HG02884 (cell line): ENCODE data around the gene TUBB4B.
"Not testable (repeated sequence)": the region's sequence is repeated elsewhere in the genome, so short reads cannot be mapped to it uniquely, and the experiment has no call there.

Experiments used
- ATAC-seq: cut with Tn5 transposase; IDR thresholded peaks from one replicate; pipeline ENCODE4 v1.9.1; 2021; ENCODE audit warnings: mild to moderate bottlenecking, moderate library complexity; ENCODE audit not compliant: unreplicated experiment

TUBB4B gene

GRCh38 chr9:137251490-137252268 lies 10.6 kb downstream of the TUBB4B start:
- no peak for ATAC-seq

DNA sequence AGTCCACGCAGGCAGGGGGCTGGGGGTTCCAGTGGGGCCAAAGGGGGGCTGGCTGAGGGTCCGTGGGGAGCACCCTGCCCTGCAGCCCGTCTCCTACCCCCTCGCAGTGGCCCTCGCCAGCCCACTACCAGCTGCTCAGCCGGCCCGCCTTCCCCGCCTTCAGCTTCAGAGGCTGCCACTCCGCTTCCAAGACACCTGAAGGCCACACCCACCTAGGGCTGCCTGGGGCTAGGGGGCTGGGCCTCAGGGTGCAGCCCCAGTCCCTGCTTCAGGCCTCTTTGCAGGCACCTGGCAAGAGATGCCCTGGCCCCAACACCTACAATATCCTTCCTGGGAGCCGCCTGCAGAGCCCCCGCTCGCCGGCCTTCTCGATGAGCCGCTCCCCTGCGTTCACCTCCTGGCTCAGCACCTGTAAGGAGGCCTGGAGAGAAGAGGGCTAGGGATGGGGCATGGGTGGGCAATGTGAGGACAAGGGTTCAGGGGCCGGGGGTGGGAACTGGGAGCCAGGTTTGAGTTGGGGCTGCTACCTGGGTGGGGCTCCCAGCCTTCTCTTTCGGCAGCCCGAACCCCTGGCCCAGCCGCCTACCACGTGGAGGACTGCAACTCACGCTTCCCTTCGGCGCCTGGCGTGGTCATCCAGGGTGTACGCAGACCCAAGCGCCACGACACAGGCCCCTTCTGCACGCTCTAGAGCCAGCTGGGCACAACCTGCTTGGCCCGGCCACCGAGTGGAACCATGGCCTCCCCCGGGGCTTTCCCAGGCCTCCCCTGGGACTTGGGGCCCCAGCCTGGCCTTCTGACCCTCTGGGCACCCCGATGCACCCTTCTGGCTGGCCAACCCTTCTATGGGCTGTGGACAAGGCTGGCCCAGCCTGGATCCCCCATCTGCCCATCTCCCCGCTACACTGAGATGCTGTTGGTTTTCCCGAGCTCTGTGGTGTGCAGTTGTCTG lies 11.7 kb downstream of the TUBB4B start:
- no peak for ATAC-seq

DNA sequence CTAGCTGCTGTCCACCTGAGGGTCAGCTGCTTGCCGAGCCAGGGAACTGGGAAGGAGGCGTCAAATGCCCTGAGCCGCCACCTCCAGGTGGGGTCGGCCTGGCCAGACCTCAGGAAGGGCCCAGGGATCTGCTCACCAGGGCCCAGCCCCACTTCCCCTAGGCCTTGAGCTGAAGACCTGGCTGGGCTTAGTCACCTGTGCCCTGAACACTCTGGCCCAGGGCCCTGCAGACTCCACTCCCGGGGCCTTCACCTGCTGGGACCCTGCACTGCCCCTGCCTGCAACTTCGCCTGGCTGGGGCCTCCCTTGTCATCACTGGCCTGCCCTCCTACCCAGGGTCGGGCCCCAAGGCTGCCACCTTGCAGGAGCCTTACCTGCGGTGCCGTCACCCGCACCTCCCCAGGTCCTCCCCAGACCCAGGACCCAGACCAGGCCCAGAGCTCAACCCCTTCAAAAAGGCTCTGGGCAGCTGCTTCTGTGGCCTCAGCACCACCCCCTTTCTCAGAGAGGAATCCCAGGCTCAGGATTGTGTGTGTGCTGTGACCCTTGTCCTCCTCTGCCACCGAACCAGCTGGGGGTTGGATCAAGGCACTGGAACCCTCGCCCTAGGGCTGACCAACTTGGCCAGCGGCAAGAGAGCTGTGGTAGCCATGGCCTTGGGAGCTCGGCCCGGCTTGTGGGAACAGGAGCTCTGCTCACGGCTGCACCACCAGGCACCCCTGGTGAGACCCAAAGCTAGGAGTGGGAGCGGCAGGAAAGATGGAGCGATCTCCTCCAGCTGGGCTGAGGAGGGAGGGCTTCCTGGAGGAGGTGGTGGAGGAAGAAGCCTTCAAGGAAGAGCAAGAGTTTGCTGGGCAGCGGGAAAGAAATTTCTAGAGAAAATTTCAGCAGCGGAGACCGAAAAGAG lies 12.9 kb downstream of the TUBB4B start:
- no peak for ATAC-seq

DNA sequence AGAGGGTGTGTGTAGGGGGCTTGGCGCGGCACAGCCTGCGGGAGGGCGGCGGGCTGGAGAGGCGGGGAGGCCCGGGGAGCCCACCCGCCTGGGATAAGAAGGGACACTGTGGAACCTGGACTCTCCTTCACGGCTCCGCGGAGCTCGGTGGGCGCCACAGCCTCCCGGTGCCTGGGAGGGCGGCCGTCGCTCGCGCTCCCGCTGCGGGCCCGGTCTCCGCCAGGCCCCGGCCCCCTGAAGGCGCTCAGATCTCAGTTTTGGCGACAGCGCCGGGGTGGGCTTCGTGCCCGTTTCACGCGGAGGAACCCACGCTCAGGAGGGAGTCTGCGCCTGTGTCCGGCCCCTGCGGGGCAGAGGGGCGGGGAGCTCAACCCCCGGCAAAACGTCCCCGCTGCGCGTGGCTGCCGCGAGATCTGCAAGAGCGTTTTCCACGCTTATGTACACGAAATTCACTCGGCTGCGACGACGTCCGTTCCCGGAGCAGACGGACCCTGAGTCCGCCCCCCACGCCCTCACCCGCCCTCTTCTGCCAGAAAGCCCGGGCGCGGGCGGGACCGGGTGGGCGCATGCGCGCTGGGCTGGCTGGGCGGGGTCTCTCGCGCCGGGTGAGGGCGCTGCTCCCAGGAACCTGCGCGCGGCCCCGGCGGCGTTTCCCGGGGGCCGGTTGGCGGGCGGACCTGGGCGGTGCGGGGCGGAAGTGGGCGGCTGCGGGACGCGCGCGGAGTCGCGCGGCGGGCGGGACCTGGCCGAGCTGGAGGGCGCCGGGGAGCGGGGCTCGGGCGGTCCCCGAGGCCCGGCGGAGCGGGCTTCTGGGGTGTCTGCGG lies 13.7 kb downstream of the TUBB4B start, which contains the start of gene NELFB:
NELFB (plus strand) TSS at position 704 of the 824 bp plus-strand sequence.
- peak; percentile 72 for ATAC-seq

DNA sequence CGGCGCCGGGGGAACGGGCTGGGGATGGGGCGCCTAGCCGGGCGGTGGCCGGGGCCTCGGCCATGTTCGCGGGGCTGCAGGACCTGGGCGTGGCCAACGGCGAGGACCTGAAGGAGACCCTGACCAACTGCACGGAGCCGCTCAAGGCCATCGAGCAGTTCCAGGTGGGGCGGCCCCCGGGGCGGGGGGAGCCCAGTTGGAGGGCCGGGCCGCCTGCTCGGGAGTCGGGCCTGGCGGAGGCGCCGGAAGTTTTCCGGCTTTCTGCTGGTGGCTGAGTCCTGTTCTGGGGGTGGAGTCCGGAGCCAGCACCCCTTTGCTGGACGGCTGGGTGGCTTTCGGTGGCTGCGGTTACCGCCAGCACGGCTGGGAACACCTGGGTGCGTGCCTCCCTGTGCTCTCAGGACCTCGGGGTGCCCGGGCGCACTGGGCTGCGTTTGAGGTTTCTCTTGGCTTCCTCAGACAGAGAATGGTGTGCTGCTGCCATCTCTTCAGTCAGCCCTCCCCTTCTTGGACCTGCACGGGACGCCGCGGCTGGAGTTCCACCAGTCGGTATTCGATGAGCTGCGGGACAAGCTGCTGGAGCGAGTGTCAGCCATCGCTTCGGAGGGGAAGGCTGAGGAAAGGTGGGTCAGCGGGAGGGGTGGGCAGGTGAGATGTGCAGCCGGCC lies 14.5 kb downstream of the TUBB4B start:
- ATAC-seq = peak; percentile 27

GRCh38 chr9:137256362-137256761 lies 15.3 kb downstream of the TUBB4B start:
- ATAC-seq = no peak

DNA sequence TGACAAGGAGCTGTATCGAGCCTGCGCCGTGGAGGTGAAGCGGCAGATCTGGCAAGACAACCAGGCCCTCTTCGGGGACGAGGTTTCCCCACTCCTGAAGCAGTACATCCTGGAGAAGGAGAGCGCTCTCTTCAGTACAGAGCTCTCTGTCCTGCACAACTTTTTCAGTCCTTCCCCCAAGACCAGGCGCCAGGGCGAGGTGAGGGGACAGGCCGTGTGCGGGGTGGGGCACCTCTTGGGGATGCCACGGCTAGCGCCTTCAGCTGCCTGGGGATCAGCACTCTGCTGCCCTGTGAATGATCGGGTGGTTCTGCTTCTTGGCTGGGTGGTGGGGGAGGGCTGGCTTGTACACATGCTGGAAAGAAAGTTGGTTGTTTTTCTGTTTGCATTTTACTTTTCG lies 15.8 kb downstream of the TUBB4B start:
- ATAC-seq = no peak

DNA sequence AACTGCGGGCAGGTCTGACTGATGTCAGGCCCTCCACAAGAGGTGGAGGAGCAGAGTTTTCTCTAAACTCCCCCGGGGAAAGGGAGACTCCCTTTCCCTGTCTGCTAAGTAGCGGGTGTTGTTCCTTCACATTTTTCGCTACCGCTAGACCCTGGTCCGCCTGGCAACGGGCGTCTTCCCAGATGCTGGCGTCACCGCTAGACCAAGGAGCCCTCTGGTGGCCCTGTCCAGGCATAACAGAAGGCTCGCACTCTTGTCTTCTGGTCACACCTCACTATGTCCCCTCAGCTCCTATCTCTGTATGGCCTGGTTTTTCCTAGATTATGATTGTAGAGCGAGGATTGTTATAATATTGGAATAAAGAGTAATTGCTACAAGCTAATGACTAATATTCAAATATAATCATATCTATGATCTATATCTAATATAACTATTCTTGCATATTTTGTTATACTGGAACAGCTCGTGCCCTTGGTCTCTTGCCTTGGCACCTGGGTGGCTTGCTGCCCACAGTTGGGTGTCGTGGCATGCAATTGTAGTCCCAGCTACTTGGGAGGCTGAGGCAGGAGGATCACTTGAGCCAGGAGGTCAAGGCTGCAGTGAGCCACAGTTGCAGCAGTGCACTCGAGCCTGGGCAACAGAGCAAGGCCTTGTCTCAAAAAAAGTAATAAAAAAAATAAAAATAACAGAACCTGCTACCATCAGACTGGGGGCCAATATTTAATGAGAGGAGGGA lies 21.3 kb downstream of the TUBB4B start:
- ATAC-seq = not testable (repeated sequence)

GRCh38 chr9:137262909-137263285 lies 21.8 kb downstream of the TUBB4B start:
- ATAC-seq = no peak

DNA sequence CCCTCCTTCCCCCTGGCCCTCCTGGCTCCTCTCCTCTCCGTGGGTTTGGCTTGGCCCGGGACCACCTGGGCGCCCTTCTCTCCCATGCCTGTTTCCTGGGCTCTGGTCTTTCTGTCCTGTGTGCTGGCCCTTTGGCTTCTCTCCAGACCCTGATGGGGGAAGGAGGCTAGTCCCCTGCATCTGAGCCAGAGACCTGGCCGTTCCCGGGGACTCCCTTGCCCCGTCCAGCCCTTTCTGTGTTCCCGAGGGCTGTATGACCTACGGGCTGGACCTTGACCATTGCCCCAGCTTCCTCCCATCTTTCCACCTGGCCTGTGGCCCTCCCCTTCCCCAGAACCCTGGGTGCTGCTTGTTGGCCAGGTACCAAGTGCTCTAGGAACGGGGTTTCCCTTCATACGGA lies 22.4 kb downstream of the TUBB4B start:
- ATAC-seq = no peak

DNA sequence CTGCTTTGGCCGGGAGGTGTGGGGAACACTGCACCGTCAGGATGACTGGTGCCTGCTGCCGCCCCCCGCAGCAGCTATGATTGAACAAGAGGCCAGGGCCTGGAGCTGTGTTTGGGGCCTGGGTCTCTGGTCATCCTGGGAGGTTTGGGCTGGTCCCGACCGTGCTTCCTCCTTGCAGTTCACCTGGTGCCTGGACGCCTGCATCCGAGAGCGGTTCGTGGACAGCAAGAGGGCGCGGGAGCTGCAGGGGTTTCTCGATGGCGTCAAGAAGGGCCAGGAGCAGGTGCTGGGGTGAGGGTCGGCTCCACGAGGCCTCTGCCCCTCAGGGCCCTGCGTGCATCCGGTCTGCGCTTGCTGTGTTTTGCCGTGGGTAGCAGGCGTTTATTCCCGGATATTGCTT lies 23.0 kb downstream of the TUBB4B start:
- no peak for ATAC-seq

DNA sequence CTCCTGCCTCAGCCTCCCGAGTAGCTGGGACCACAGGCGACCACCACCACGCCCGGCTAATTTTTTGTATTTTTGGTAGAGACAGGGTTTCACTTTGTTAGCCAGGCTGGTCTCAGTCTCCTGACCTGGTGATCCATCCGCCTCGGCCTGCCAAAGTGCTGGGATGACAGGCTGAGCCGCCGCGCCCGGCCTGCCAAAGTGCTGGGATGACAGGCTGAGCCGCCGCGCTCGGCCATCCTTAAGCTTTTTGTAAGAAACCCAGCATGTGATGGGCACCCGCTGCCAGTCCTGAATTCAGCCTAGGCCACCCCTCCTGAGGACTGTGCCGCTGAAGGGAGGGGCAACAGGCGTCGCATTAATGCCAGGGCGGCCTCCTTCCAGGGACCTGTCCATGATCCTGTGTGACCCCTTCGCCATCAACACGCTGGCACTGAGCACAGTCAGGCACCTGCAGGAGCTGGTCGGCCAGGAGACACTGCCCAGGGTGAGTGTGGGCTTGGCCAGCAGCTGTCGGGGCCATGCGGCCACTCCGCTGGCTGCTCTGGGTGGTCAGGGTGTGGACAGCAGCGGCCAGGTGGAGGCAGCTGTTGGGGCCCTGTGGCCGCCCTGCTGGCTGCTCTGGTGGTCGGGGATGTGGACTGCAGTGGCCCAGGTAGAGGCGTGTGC lies 24.5 kb downstream of the TUBB4B start:
- no peak for ATAC-seq

DNA sequence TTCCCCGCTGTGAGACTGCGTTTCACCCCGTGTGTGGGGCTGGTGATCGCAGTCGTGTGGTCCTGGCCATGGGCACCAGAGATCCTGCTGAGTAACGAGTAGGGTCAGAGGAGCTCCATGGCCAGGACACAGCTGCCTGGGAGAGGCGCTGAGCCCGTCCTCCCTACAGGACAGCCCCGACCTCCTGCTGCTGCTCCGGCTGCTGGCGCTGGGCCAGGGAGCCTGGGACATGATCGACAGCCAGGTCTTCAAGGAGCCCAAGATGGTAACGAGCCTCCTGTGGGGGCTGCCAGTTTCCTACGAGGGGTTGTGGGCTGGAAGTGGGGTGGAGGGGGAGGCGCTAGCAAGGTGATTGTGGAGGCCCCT lies 25.1 kb downstream of the TUBB4B start:
- no peak for ATAC-seq

GRCh38 chr9:137266585-137267453 lies 25.7 kb downstream of the TUBB4B start:
- ATAC-seq = no peak

- ATAC-seq = no peak
Observed at GRCh38 chr9:137267933-137268355, 26.9 kb downstream of the TUBB4B start.

- ATAC-seq = no peak
Observed at GRCh38 chr9:137268538-137269201, 27.6 kb downstream of the TUBB4B start.
